Lung (tissue), 12 donors: ENCODE measurements around the gene ARSA. TPM values are rescaled to one million over a fixed set of nuclear protein-coding genes. Genes with fewer than 3 reads are reported as not detected.

ENCODE experiments used
- ATAC-seq: fragments of 200-7000 bp; cut with Tn5 transposase; one replicate; pipeline ENCODE4 v1.9.1; 2020; ENCODE audit warnings: moderate number of reproducible peaks; ENCODE audit not compliant: insufficient read depth, low FRiP score
- DNase-seq, 3 donors: peaks; one replicate each; pipeline ENCODE4 v3.0.0-alpha.2; 2013 to 2017
- H3K27ac ChIP-seq, 2 donors: one replicate each; pipeline ENCODE4 v1.5.1; 2013; ENCODE audit warnings: mild to moderate bottlenecking in 2 of 2, moderate library complexity in 2 of 2, control low read depth in 1 of 2, inconsistent platforms in 1 of 2, low read depth in 1 of 2, low read length in 1 of 2
- H3K27me3 ChIP-seq, 3 donors: one replicate each; pipeline ENCODE4 v1.5.1; 2013; ENCODE audit warnings: low read length in 2 of 3; ENCODE audit not compliant: control insufficient read depth in 3 of 3, insufficient read depth in 3 of 3
- H3K36me3 ChIP-seq, 4 donors: one replicate each; pipeline ENCODE4 v1.5.1; 2013; ENCODE audit warnings: low read length in 4 of 4, mild to moderate bottlenecking in 1 of 4, moderate library complexity in 1 of 4; ENCODE audit not compliant: control insufficient read depth in 4 of 4, insufficient read depth in 4 of 4
- H3K4me1 ChIP-seq, 5 donors: one replicate each; pipeline ENCODE4 v1.5.1; 2013; ENCODE audit warnings: low read length in 5 of 5, mild to moderate bottlenecking in 2 of 5, moderate library complexity in 1 of 5; ENCODE audit not compliant: control insufficient read depth in 5 of 5, insufficient read depth in 5 of 5
- H3K4me3 ChIP-seq: one replicate; pipeline ENCODE4 v1.5.1; 2013; ENCODE audit warnings: mild to moderate bottlenecking, control low read depth, moderate library complexity
- H3K9ac ChIP-seq, 2 donors: one replicate each; pipeline ENCODE4 v1.5.1; 2013; ENCODE audit warnings: low read length in 2 of 2, control low read depth in 1 of 2; ENCODE audit not compliant: insufficient read depth in 1 of 2
- H3K9me3 ChIP-seq, 4 donors: one replicate each; pipeline ENCODE4 v1.5.1; 2013; ENCODE audit warnings: low read length in 3 of 4, mild to moderate bottlenecking in 1 of 4, moderate library complexity in 1 of 4; ENCODE audit not compliant: control insufficient read depth in 4 of 4, insufficient read depth in 3 of 4
- WGBS, 2 donors: extraction: QIAGEN DNeasy Blood & Tissue Kit; methylation state at CpG; one replicate each; pipeline ENCODE4 v1.1.7; 2013; 5-methylcytosine and 5-hydroxymethylcytosine counted together
- polyA plus RNA-seq, 2 donors: library from polyadenylated mRNA; stranded (reverse); fragments of 200-250 nt; gene quantifications; one replicate each; pipeline ENCODE4 v1.2.1, GENCODE V29; 2013
- total RNA-seq, 2 donors: library from RNA; depleted of rRNA in 1 of 2; stranded (reverse); fragments of >200 nt in 1 of 2; gene quantifications; one replicate each; pipeline ENCODE4 v1.2.1, GENCODE V29; 2014 to 2021
- TF ChIP-seq, protein P1 (sequence below): IDR thresholded peaks from 2 replicates; pipeline ENCODE4 v1.5.1; 2012; ENCODE audit warnings: mild to moderate bottlenecking; ENCODE audit errors: control extremely low read depth, extremely low read depth
- donor health status: control.
- donor health status: control.
- donor health status: Bipolar disorder and iron deficiency.
- donor health status: healthy.
- donor health status: DM: yes; HTN: yes; CAD: no.

Gene ARSA
- total and polyA plus RNA-seq, 4 donors, result 21.2 to 57.7 (median 40.5) TPM

DNA sequence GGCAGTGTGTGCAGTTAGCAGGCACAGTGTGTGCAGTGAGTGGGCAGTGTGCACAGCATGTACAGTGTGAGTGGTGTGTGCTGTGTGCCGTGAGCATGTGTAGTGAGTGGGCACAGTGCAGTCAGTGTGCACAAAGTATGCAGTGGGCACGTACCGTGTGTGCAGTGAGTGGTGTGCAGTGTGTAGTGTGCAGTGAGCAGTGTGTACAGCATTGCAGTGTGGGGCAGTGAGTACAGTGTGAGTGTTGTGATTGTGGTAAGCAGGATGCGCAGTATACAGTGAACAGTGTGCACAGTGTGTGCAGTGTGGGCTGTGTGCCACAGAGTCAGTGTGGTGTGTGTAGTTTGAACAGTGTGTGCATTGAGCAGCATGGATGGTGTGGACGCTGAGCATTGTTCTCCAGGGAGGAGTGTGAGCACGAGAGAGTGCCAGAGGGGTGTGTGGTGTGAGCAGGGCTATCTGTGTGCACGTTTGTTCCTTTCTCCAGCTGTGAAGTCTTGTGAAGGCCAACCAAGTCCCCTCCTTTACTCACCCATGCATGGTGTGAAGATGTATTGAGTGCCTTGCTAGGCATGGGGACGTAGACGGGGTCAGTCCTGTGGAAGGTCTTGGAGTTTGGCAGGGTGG, 47.7 kb upstream of the ARSA start:
- H3K27me3 ChIP-seq, result peaks cover 0 to 13% (median 10%) of the 10 kb centered on the region in 3 donors

DNA sequence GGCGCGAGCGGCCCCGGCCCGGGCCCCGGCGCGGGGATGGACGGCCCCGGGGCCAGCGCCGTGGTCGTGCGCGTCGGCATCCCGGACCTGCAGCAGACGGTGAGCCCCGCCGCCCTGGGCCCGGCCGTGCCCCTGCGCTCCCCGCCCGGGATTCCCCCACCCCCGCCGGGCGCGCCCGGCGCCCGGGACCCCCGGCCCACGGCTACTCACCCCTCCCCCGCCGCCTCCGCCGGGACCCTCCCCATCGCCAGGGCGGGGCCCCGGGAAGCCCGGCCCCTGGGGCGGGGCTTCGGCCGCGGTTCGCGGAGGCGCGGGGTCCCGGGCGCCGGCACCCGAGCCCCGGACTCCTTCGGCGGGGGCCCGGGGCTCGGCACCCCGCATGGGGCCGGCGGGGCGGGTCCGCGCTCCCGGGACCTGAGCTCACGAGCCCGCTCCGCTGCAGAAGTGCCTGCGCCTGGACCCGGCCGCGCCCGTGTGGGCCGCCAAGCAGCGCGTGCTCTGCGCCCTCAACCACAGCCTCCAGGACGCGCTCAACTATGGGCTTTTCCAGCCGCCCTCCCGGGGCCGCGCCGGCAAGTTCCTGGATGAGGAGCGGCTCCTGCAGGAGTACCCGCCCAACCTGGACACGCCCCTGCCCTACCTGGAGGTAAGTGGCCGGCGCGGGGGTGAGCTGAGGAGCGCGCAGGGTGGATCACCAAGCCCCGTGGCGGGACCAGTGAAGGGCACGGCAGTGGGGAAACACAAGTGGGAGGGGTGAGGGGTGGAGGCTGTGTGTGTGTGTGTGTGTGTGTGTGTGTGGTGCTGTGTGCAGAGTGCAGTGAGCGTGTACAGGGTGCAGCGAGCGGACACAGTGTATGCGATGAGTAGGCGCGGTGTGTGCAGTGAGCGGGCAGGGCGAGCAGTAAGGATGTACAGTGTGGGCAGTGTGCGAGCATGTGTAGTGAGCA, 46.9 kb upstream of the ARSA start:
- peak; percentile 30 for ATAC-seq
- Histone ChIP-seq H3K4me1 (peaks cover 0 to 7% (median 3%) of the 10 kb centered on the region in 5 donors), H3K36me3 (peaks cover 0 to 18% (median 2%) of the 10 kb centered on the region in 4 donors), H3K9me3 (peaks cover 0 to 5% (median 0%) of the 10 kb centered on the region in 4 donors), H3K9ac (no peak overlapping the region), H3K27ac (peak overlapping the region; percentile 1 to 66), H3K4me3 (peak overlapping the region; percentile 82), H3K27me3 (peaks cover 0 to 13% (median 10%) of the 10 kb centered on the region in 3 donors)
- DNase-seq, result peak; percentile 45 to 68 (median 67)
- TF ChIP-seq, protein P1, sequence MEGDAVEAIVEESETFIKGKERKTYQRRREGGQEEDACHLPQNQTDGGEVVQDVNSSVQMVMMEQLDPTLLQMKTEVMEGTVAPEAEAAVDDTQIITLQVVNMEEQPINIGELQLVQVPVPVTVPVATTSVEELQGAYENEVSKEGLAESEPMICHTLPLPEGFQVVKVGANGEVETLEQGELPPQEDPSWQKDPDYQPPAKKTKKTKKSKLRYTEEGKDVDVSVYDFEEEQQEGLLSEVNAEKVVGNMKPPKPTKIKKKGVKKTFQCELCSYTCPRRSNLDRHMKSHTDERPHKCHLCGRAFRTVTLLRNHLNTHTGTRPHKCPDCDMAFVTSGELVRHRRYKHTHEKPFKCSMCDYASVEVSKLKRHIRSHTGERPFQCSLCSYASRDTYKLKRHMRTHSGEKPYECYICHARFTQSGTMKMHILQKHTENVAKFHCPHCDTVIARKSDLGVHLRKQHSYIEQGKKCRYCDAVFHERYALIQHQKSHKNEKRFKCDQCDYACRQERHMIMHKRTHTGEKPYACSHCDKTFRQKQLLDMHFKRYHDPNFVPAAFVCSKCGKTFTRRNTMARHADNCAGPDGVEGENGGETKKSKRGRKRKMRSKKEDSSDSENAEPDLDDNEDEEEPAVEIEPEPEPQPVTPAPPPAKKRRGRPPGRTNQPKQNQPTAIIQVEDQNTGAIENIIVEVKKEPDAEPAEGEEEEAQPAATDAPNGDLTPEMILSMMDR, result no peak
- 5 to 8% methylated on average over 62 to 105 of the region's 105 CpGs for WGBS, 2 donors

More for the DNA sequence above, 47.7 kb upstream of the ARSA start:
- 63 to 78% methylated on average over 9 of the region's 9 CpGs for WGBS, 2 donors
- Histone ChIP-seq H3K27ac (peak overlapping the region in 1 of 2 donors; percentile 66), H3K4me1 (peaks cover 0 to 7% (median 3%) of the 10 kb centered on the region in 5 donors), H3K4me3 (peak overlapping the region; percentile 82), H3K9me3 (peaks cover 0 to 5% (median 0%) of the 10 kb centered on the region in 4 donors), H3K36me3 (peaks cover 0 to 18% (median 2%) of the 10 kb centered on the region in 4 donors), H3K9ac (no peak overlapping the region)
- ATAC-seq (no peak), DNase-seq (no peak)
- TF ChIP-seq, protein P1, result no peak

DNA sequence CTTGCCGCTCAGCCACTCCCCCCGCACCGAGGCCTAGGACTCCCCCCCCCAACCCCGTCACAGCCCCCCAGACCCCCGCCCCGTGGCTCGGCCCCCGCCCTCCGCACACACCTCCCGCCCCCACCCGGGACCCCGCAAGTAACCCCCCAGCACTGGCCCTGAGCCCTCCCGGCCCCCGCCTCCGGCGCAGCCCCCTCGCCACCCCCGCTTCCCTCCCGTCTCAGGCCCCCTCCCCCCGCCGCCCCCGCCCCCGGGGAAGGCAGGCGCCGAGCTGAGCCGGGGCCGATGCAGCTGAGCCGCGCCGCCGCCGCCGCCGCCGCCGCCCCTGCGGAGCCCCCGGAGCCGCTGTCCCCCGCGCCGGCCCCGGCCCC, 46.2 kb upstream of the ARSA start:
- Histone ChIP-seq H3K4me1 (peaks cover 0 to 7% (median 3%) of the 10 kb centered on the region in 5 donors), H3K27me3 (peaks cover 0 to 13% (median 10%) of the 10 kb centered on the region in 3 donors), H3K9ac (no peak overlapping the region), H3K4me3 (no peak overlapping the region), H3K36me3 (peaks cover 0 to 16% (median 2%) of the 10 kb centered on the region in 4 donors), H3K9me3 (peaks cover 0 to 5% (median 0%) of the 10 kb centered on the region in 4 donors), H3K27ac (peak overlapping the region in 1 of 2 donors; percentile 45)
- 1 to 3% methylated on average over 8 to 36 of the region's 43 CpGs for WGBS, 2 donors
- ATAC-seq (no peak), DNase-seq (no peak)
- TF ChIP-seq, protein P1, result no peak
